Thyroid gland (tissue), 4 donors: Measurements from ENCODE around the gene COPE. TPM values are rescaled to one million over a fixed set of nuclear protein-coding genes. Genes with fewer than 3 reads are reported as not detected.

Source experiments
- DNase-seq, 2 donors: peaks; one replicate each; pipeline ENCODE4 v3.0.0-alpha.2; 2019
- H3K27ac ChIP-seq, 3 donors: fragments of 200-600 bp; sonication (generic); 1 replicate in 2 of 3; 2 replicates in 1 of 3; pipeline ENCODE4 v1.5.1; 2016 to 2019; ENCODE audit warnings: mild to moderate bottlenecking in 1 of 3, moderate library complexity in 1 of 3
- H3K27me3 ChIP-seq: fragments of 200-600 bp; sonication (generic); one replicate; pipeline ENCODE4 v1.5.1; 2019
- H3K36me3 ChIP-seq, 2 donors: fragments of 200-600 bp; sonication (generic); one replicate each; pipeline ENCODE4 v1.5.1; 2016 to 2019
- H3K4me1 ChIP-seq, 2 donors: fragments of 200-600 bp; sonication (generic); one replicate each; pipeline ENCODE4 v1.5.1; 2017 to 2019
- H3K4me3 ChIP-seq, 3 donors: fragments of 200-600 bp; sonication (generic); replicated peaks in 1 of 3; 1 replicate in 2 of 3; 2 replicates in 1 of 3; pipeline ENCODE4 v1.5.1; 2016; ENCODE audit warnings: mild to moderate bottlenecking in 1 of 3
- H3K9me3 ChIP-seq: fragments of 200-600 bp; sonication (generic); one replicate; pipeline ENCODE4 v1.5.1; 2017
- POLR2A ChIP-seq, 2 donors: fragments of 450-650 bp; IDR thresholded peaks; one replicate each; pipeline ENCODE4 v1.6.1; 2017; ENCODE audit warnings: antibody characterized with exemption in 2 of 2, mild to moderate bottlenecking in 2 of 2, moderate library complexity in 1 of 2
- WGBS, 2 donors: methylation state at CpG; one replicate each; pipeline ENCODE4 v1.1.5; 2017; 5-methylcytosine and 5-hydroxymethylcytosine counted together
- intact Hi-C: fragments of 100-400 bp; cut with DNase I; formaldehyde crosslinking; loops from one replicate; pipeline ENCODE4 v1.15.1; 2023
- total RNA-seq, 4 donors: library from RNA; depleted of rRNA; stranded (reverse); fragments of >200 nt; gene quantifications; one replicate each; pipeline ENCODE4 v1.2.3, GENCODE V29; 2016
- TF ChIP-seq, protein P1 (sequence below), 6 experiments: fragments of 200-600 bp in 3 of 6; fragments of 450-650 bp in 3 of 6; sonication (generic) in 3 of 6; IDR thresholded peaks; one replicate each; pipeline ENCODE4 v1.5.1; 2016 to 2019; ENCODE audit warnings: antibody characterized with exemption in 6 of 6, mild to moderate bottlenecking in 2 of 6, inconsistent platforms in 1 of 6, moderate library complexity in 1 of 6

COPE gene
- total RNA-seq, 4 donors from 2014 or later, result 192 to 405 (median 329) TPM

- no peak overlapping the region for H3K27ac ChIP-seq
- no peaks in the 10 kb centered on the region for H3K27me3 ChIP-seq
- WGBS, 2 donors, result 91 to 92% methylated on average over 27 to 30 of the region's 34 CpGs
- intact Hi-C loops, result no loop called here
- no peaks in the 10 kb centered on the region for H3K9me3 ChIP-seq
- H3K4me3 ChIP-seq, result no peak overlapping the region
- TF ChIP-seq, protein P1, sequence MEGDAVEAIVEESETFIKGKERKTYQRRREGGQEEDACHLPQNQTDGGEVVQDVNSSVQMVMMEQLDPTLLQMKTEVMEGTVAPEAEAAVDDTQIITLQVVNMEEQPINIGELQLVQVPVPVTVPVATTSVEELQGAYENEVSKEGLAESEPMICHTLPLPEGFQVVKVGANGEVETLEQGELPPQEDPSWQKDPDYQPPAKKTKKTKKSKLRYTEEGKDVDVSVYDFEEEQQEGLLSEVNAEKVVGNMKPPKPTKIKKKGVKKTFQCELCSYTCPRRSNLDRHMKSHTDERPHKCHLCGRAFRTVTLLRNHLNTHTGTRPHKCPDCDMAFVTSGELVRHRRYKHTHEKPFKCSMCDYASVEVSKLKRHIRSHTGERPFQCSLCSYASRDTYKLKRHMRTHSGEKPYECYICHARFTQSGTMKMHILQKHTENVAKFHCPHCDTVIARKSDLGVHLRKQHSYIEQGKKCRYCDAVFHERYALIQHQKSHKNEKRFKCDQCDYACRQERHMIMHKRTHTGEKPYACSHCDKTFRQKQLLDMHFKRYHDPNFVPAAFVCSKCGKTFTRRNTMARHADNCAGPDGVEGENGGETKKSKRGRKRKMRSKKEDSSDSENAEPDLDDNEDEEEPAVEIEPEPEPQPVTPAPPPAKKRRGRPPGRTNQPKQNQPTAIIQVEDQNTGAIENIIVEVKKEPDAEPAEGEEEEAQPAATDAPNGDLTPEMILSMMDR (IDR thresholded peaks at IDR 0.05), result no peak
- TF ChIP-seq POLR2A (IDR thresholded peaks at IDR 0.05), result no peak
- no peak for DNase-seq
- no peaks in the 10 kb centered on the region for H3K36me3 ChIP-seq
- H3K4me1 ChIP-seq, result no peaks in the 10 kb centered on the region
Observed at GRCh38 chr19:18878858-18879578, 40.2 kb downstream of the COPE start.

DNA sequence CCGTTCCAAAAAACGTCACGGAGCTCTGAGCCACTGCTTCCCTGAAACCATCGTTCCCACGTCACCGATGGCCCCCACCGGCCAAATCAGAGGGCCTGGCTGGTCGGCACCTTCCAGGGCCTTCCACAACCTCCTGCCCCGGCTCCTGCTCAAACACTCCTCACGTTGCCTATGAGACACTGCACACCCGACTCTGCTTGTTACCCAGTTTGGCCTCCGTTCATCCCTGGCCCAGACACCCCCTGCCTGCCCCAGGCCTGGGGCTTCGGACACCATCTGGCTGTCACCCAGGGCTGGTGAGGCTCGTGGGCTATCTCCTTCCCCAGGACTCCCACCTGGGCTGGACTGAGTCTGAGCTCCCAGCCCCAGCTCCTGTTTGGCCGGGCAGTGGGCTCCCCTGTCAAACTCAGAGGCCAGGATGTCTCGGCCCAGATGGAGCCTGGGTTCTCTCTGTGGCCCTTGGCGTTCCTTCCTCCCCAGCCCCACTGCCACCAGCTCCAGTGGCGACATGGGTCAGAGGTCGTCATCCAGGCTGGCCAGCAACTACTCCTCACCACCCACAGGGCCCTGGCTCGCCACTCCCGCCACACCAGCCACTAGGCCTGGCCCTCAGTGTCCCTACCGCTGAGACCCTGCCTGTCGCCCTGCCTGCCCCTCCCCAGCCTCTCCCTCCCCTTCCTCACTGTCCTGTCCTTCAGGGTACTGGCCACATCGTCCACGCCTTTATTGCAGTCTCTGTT, 41.0 kb downstream of the COPE start:
- H3K36me3 ChIP-seq, result no peaks in the 10 kb centered on the region
- H3K27me3 ChIP-seq, result no peaks in the 10 kb centered on the region
- H3K27ac ChIP-seq, result no peak overlapping the region
- no peaks in the 10 kb centered on the region for H3K4me1 ChIP-seq
- H3K4me3 ChIP-seq, result no peak overlapping the region
- TF ChIP-seq POLR2A (IDR thresholded peaks at IDR 0.05), result no peak
- TF ChIP-seq, protein P1 (IDR thresholded peaks at IDR 0.05), result no peak
- 92 to 94% methylated on average over 23 to 25 of the region's 25 CpGs for WGBS, 2 donors
- intact Hi-C loops, result no loop called here
- H3K9me3 ChIP-seq, result no peaks in the 10 kb centered on the region
- no peak for DNase-seq

- intact Hi-C loops, result no loop called here
- H3K4me1 ChIP-seq, result no peaks in the 10 kb centered on the region
- no peak for DNase-seq
- no peaks in the 10 kb centered on the region for H3K9me3 ChIP-seq
- no peak overlapping the region for H3K27ac ChIP-seq
- H3K36me3 ChIP-seq, result no peaks in the 10 kb centered on the region
- WGBS, 2 donors, result 96 to 99% methylated on average over 6 to 7 of the region's 7 CpGs
- TF ChIP-seq, protein P1 (IDR thresholded peaks at IDR 0.05), result no peak
- TF ChIP-seq POLR2A (IDR thresholded peaks at IDR 0.05), result no peak
- H3K27me3 ChIP-seq, result no peaks in the 10 kb centered on the region
- H3K4me3 ChIP-seq, result no peak overlapping the region
Observed at GRCh38 chr19:18876865-18877264, 42.3 kb downstream of the COPE start.

DNA sequence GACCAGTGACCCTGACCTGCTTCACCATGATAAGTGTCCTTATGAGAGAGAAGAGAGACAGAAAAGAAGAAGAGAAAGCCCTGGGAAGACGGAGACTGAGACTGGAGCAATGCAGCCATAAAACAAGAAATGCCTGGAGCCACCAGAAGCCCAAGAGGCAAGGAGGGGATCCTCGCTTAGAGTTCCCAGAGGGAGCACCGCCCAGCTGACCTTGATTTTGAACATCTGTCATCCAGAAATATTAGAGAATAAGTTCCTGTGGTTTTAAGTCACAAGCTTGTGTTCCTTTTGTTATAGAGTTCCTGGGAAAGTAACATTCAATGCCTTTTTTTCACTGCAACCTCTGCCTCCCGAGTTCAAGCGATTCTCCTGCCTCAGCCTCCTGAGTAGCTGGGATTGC, 43.5 kb downstream of the COPE start:
- intact Hi-C loops, result no loop called here
- H3K4me1 ChIP-seq, result no peaks in the 10 kb centered on the region

More for the DNA sequence above, 43.5 kb downstream of the COPE start:
- no peaks in the 10 kb centered on the region for H3K9me3 ChIP-seq
- 87 to 94% methylated on average over 5 of the region's 5 CpGs for WGBS, 2 donors
- no peaks in the 10 kb centered on the region for H3K36me3 ChIP-seq
- H3K27ac ChIP-seq, result no peak overlapping the region
- no peak for DNase-seq
- H3K27me3 ChIP-seq, result no peaks in the 10 kb centered on the region
- H3K4me3 ChIP-seq, result no peak overlapping the region
- TF ChIP-seq, protein P1 (IDR thresholded peaks at IDR 0.05), result no peak
- no peak for TF ChIP-seq POLR2A (IDR thresholded peaks at IDR 0.05)
